HG03045 (cell line): ENCODE data around the gene NPB.

Experiments used
- ATAC-seq: cut with Tn5 transposase; IDR thresholded peaks from one replicate; pipeline ENCODE4 v1.9.1; 2021; ENCODE audit warnings: mild to moderate bottlenecking, moderate library complexity; ENCODE audit not compliant: unreplicated experiment

NPB gene

DNA sequence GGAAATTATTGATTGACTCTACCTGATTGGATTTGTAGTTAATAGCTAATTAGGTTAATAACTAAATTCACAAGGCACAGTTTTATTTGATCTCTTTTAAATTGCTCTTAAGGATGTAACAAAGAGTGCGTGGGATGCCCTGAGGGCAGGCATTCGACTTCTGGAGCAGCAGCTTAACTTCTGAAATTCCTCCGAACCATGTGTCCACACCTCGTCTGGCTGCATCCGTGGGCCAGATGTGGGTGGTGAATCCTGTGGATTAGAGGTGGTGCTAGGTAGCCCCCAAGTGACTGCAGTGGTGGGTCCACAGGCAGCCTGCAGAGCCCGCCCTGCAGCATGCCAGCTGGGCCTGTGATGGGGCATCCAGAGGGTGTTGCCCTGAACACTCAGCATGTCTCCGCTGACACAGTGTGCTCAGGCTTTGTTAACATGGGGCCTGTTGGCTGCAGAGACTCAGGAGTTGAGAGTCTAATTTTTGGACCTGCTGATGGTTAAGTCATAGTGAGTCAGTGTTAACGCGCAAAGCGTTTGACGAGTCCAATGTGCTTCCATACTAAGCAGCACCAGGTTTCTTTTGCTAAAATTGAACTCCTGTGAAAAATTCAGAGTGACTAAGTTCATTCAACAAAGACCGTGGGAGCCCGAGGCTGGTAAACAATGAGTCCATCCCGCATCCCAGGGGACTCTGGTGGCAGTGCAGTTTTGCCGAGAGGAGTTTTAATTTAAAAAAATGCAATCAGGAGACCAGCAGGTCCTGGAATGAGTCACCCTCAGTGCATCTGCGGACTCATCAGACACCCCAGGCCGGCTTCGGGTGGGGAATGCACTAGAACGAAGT is 3.8 kb upstream of the NPB start:
- no peak for ATAC-seq

DNA sequence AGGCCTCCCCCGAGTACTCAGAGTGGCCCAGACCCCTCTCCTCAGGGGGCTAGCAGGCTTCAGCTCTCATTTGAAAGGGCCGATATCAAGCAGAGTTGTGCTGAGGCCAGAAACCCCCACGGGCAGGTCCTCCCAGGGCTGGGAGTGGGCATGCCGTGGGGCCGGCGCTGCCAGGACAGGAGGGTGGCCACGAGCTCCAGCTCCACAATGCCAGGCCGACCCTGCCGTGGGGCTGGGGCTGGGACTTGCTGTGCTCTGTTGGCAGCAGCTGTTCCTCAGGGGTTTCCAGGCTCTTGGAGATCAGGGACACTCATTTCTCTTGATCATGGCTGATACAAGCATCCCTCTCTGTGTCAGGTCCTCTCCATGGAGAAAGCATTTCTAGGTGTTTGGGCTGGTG is 3.2 kb upstream of the NPB start:
- ATAC-seq = no peak

DNA sequence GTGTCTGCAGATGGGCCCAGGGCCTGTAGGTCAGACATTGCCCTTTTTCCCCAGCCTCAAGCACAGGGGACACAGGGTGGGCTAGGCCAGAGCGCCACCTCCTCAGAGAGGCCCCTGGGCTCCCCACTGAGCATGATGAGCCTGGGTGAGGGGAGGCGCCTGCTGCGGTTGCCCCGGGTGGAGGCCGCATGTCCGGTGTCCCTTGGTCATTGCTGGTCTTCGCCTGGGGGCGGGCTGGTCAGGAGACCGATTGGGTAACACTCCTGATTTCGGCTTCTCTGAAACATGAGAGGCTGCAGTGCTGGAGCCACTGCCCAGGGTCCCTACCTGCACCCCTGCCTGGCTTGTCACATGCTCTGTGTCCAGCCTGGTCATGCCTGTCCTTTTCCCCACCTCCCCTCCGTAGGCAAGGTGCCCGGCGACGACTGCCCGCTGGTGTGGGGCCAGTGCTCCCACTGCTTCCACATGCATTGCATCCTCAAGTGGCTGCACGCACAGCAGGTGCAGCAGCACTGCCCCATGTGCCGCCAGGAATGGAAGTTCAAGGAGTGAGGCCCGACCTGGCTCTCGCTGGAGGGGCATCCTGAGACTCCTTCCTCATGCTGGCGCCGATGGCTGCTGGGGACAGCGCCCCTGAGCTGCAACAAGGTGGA is 2.4 kb upstream of the NPB start:
- no peak for ATAC-seq

DNA sequence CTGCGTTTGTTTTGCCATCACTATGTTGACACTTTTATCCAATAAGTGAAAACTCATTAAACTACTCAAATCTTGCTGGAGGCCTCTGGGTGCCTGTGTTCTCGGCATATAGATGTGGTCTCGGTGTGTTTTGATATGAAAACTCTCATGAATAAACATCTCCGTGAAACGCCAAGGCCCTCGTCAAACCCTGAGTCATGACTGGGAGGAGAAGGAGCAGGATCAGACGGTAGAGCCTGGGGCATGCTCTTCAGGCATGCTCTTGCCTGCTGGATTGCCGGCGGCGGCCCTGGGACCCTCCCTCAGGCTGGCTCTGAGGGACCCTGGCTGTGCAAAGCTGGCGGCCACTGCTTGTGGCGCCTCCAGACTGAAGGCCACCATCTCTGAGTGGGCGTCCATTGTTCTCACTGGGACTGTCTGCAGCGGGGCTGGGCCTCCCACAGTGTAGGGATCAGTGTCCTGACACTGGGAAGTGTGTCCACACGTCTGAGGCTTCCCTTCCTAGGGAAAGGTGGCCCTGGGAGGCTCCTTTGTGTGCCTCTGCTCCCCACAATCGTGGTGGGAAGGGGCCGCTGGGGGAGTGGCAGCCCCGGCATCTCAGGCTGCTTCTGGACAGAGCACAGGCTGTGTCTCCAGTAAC is 1.7 kb upstream of the NPB start:
- ATAC-seq = no peak

DNA sequence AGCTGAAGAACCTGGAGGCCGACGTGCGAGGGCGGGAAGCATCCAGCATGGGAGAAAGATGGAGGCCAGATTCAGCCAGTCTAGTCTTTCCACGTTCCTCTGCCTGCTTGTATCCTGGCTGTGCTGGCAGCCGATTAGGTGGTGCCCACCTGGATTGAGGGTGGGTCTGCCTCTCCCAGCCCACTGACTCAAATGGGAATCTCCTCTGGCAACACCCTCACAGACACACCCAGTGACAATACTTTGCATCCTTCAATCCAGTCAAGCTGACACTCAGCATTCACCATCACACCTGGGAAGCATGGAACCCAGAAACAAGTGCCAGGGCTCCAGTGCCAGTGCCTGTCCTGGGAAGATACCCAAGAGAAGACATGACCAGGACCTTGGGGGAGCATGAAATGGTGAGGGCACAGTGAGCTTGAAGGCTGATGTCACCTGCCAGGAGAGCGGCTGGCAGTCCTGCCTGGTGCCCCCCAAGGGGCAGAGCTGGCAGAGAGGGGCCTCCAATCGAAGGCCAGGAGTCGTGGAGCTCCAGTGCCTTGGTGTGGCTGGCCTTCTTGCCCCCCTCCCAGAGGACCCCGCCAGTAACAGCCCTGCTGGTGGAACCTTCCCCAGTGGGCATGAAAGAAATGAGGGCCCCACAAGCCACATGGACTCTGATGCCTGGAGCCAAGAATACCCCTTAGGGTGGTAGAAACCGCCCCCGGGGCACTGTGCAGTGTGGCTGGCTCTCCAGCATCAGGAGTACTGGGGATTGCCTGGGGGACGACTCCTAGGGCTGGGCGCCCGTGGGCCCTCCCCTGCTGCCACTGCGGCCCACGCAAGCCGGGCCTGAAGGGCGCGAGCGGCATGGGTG is 643 bp upstream of the NPB start:
- no peak for ATAC-seq

DNA sequence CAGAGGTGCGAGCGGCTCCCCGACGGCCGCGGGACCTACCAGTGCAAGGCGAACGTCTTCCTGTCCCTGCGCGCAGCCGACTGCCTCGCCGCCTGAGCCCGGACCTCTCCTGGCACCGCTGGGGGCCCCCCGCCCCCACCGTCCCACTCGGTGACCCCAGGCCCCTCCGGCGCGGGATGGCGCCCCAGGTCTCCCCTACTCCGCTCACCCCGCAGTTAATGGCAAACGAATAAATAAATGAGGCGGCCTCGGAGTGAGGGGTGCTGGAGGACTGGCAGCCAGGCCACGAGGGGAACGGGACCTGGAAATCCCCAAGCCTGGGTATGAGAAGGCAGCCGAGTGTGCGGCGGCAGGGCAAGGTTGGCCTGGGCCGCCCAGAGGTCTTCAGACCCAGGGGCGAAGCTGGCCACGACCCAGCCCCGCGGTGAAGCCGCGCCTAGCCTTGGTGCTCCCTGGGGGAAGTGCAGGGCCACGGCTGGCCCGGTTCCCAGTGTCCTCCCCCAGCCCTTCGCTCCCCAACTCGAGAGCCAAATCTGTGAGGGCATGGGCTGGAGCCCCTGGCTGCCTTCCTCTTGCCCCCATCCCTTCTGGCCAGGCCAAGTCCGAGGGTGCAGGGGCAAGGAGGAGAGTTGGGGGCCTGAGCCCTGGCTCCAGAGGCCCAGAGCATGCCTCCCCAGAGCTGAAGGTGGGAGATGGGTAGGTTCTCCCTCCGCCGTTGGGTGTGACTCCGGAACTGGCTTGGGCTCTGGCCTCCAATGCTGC is 796 bp downstream of the NPB start:
- no peak for ATAC-seq

DNA sequence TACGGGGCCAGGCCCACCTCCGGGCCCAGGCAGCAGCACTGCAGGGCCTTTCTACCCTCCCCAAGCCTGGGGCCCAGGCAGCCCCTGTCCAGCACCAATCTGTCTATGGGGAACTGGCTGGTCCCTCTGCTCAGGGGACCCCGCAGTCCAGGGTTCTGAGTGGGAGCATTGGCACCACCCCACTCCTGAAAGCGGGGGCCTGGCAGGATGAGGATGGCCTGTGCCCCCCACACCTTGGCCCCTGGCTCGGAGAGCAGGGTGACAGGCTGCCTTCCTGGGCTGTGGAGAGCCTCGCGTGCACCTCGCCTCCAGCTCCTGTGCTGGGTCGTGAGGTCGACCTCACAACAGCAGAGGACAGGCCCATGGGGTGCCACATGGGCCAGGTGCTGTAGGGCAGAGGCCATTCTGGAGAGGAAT is 1.4 kb downstream of the NPB start:
- no peak for ATAC-seq

DNA sequence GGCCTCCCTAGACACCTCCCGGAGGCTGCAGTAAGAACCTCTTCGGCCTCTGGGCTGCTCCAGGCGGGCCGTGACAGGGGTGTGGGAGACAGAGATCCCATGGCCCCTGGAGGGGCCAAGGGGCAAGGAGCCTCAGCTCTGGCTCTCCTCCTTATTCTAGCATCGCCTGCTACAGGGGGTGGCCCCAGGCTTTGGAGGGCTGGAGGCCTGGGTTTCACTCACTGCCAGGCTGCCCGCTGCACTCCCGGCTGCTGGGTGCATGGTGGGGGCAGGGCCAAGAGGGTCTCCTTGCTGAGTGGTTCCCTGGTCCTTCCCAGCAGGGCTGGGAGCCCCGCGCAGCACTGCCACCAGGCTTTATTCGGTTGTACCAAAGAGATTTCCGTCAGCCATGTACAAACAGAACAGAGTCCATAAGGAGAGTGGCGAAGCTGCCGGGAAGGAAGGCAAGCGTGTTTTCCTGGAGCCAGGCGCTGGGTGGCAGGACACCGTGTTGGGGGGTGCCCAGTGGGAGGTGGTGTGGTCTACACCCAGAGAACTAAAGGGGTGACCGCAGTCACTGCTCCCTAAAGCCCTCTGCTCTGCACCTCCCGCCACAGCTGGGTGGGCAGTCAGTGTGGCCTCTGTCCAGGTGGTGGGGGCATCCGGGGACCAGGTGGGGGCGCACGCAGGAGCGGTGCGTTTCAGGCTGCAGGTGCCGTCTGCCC is 2.0 kb downstream of the NPB start:
- no peak for ATAC-seq

DNA sequence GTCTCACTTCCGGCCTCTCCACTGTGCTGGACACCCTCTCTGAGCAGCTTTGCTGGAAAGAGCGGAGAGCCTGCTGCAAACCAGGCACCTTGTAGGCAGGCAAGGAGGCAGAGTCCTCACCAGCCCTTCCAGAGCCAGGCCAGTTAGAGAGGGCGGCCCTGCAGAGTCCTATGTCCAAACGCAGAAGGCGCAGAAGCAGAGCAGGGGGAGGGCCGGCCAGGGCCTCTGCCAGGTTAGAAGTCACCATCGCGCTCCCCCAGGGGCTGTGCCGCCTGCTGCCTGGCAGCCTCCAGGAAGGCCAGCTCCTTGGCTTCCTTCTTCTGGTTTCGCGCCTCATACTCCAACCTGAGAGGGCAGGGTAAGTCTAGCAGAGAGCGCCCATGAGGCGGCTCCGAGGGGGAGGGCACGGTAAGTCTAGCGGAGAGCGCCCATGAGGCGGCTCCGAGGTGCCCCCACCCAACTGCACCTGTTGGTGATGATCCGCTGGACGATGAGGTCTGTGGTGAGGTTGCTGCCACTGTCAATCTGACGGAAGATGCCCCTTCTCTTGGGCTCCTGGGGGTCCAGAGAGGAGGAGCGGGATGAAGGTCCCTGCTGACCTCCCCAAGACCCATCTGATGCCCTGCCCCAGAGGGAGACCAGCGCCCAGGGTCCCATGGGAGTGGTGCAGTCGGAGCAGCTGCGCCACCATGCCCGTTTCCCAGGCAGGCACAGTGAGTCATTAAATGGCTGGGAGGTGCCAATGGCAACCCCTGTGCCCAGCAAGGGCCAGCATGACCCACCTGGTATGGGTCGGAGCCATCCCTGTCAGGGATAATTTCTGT is 2.8 kb downstream of the NPB start:
- no peak for ATAC-seq

DNA sequence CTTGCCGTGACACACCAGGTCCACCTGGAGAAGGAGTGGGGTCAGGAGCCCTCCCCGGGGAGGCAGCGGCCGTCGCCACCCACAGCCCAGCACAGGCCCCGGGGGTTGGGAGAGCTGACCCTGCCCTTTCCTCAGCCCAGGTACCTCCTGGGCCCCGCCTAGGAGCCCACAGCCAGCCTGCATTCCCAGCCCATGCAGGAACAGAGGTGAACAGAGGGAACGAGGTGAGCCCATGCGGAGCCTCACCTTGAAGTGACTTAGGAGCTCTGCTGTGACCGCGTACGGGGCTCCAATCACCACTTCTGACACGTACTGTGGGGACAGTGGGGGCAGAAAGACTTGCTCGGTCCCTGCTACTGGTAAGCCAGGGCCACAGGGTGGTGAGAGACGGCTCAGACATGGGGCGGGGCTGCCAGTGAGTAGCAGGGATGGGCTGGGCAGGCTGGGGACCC is 3.4 kb downstream of the NPB start:
- ATAC-seq = no peak

DNA sequence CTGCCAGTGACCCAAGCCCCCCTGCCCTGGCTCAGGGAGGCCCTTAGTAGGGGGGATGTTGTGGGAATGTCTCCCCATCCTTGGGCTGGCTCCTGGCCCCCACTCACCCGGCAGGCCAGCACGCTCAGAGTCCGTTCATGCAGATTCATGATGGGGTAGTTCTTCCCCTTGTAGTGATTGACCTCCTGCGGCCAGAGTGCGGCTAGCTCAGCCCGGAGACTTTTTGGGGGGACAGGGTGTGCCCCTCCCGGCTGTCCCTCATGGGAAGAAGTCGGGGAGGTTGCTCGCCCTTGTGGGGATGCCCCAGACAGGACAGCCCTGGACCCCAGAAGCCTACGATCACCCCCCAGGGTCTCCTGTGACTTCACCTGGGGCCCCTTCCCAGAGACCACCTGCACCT is 4.0 kb downstream of the NPB start:
- no peak for ATAC-seq

DNA sequence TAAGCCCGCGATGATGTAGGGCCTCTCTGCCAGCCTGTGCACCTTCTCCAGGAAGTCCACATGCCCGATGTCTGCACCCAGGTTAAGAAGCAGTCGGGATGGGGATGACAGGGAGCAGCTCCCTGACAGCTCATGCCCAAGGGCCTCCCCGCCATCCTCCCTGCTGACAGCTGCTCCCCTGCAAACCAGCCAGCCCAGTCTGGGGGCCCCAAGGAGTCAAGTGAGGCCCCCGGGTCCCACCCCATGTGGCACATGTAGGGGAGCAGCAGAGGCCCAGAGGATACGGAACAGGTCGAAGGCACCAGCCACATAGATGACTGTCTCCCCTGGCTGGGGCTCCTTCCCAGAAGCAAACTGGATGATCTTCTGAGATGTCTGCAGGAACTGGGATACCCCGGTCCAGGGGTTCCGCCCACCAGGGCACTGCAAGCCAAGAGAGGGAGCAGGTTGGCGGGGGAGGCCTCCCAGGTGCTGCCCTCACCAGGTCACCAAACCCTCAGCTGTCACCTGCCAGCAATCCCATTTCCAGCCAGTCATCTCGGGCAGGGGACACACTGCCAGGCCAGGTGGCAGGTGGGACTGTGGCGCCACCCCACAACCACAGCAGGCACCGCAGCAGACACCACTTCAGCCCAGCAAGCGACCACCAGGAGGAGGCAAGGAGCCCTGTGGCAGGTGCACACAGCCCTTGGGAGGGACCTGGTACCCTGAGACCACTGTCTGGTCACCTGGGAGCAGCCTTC is 4.6 kb downstream of the NPB start:
- no peak for ATAC-seq

DNA sequence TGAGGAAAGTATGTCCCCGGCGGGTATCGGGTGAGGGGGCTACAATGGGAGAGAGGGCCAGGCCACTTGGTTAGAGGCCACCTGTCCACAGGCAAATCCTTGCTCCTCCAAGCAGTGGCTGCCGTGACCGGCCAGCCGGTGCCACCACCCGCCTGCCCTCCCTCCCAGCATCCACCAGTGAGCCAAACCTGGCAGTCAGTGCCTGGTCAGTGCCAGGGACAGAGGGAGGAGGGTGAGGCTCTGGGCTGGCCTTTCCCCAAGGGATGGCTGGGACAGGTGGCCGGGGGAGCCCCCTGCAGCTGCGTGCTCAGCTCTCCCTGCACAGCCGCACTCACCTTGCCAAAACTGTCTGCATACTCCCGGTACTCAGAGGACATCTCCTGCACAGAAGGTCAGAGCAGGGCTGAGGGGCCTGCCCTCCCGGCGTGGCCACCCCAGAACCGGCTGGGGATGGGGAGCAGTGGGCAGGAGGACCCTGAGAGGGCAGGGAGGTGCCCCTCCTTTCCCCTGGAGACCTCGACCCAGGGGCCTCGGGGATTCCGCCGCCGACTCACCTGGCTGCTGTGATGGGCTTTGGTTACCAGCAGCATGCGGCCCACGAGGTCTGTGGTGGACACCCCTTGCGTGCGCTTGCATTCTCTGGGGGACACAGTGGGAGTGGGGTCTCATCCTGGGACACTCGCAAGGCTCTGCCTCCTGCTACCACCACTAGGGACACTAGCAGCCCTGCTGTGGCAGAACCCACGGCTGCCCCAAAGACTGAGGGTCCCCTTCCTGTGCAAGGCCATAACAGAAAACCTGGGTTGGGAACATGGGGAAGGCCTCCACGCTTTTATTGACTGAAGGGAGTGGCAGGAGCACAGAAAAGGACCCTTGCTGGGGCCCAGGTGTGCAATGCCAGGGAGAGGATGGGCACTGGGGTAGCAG is 5.4 kb downstream of the NPB start:
- no peak for ATAC-seq

DNA sequence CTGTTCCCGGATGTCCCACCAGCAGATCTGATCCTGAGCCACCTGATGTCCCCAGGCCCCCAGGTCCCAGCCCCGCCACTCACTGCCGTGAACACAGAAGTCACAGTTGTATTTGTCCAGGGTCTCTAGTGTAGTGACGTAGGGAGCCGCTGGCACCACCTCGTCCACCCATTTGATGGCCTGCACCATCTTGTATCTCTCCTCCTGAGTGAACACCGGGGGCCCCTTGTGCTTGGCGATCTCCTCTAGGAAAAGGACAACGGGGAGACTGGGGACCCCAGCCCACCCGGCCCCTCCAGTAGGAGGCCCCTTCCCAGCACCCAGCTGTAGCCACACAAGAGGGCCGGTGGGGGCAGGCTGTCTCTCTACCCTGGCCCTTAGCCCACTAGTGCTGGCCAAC is 6.8 kb downstream of the NPB start:
- no peak for ATAC-seq

DNA sequence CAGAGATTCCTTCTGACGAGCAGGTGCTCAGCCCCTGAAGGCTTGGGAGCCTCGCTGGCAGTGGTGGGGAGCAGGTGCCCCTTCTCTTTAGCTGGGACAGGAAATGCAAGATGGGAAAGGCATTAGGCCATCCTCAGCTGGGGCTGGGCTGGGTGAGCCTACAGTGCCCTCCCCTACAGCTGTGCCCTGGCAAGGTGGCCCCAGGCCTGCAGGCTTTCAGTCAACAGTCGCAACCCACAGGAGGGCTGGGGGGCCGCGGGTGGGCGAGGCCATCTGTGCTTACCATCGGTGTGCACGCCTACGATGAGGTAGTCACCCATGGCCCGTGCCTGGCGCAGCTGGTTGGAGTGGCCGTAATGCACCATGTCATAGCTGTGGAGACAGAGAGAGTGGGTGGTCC is 7.2 kb downstream of the NPB start:
- ATAC-seq = no peak

DNA sequence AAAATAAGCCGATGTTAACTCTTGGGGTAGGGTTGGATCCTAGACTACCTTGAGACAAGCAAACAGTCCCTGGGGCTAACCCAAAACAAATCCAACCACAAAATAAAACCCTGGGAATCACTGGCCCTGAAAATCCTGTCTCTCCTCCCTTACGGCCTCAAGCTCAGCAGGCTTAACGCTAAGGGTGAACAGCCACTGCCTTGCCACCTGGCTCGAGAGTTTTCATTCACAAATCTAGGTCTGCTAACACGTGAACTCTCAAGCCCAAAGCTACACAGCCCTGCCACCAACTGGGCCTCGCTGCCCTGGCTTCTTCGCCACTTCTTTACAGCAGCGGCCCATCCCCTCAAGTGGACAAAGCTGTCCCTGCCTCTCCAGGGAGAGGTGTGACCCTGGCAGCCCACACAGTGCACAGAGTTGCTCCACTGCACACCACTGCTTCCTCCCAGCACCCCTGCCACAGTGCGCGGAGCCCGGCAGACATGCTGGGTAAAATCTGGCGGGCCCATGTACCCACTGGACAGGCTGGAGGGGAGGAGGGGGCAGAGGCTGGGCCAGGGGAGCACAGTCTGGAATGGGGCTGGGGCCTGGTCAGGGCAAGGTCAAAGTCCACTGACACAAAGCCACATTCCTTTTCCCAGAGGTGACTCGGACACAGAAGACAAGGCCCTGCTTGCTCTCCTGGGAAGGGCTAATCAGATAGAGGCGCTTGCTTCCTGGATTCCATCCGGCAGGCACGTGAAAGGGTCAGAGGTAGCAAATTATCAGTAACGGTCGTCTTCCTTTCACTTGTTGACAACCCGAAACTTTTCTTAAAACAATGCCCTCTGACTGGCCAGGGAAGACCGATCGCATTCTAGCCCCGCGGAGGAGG is 8.2 kb downstream of the NPB start:
- ATAC-seq = no peak
